K562 (cell line): Measurements from ENCODE around the gene TIMM17A. TPM values are rescaled to one million over a fixed set of nuclear protein-coding genes. Genes with fewer than 3 reads are reported as not detected.

Source experiments
- ADNP ChIP-seq: fragments of 200-800 bp; sonication (Bioruptor generic); IDR thresholded peaks from 2 replicates; pipeline ENCODE4 v1.6.1; 2016; ENCODE audit warnings: missing genetic modification characterization, missing compliant biosample characterization
- BCOR ChIP-seq: fragments of 450-650 bp; IDR thresholded peaks from 2 replicates; pipeline ENCODE4 v1.6.1; 2016
- BHLHE40 ChIP-seq: IDR thresholded peaks from 2 replicates; pipeline ENCODE4 v1.6.1; 2011; ENCODE audit warnings: low read length, improper control_type of control experiment
- CBFB ChIP-seq: sonication (generic); formaldehyde crosslinking; IDR thresholded peaks from 2 replicates; pipeline ENCODE4 v1.4.0; 2020; ENCODE audit warnings: mild to moderate bottlenecking, missing genetic modification reagents
- CREB1 ChIP-seq, 2 experiments: sonication (generic) in 1 of 2; formaldehyde crosslinking in 1 of 2; IDR thresholded peaks; 2 replicates each; pipeline versions ENCODE4 v1.6.1 to v1.8.0; 2012 to 2022; ENCODE audit warnings: inconsistent platforms in 1 of 2, mild to moderate bottlenecking in 1 of 2, missing genetic modification reagents in 1 of 2, moderate library complexity in 1 of 2
- EGR1 ChIP-seq: fragments of 450-650 bp; conservative IDR thresholded peaks from 2 replicates; pipeline ENCODE4 v1.6.1; 2017; ENCODE audit warnings: mild to moderate bottlenecking
- ELF1 ChIP-seq: fragments of 200-800 bp; sonication (Bioruptor generic); IDR thresholded peaks from 2 replicates; pipeline ENCODE4 v1.6.1; 2016; ENCODE audit warnings: missing genetic modification characterization, missing compliant biosample characterization
- GTF3C2 ChIP-seq: IDR thresholded peaks from 3 replicates; pipeline ENCODE4 v1.6.1; 2011; ENCODE audit warnings: borderline replicate concordance, mild to moderate bottlenecking, moderate library complexity; ENCODE audit not compliant: insufficient read length; ENCODE audit errors: extremely low read depth
- HDAC8 ChIP-seq: fragments of 450-650 bp; IDR thresholded peaks from 2 replicates; pipeline ENCODE4 v1.6.1; 2016; ENCODE audit warnings: mild to moderate bottlenecking, missing genetic modification characterization, moderate library complexity, missing compliant biosample characterization
- KDM5B ChIP-seq: fragments of 200-600 bp; sonication (generic); IDR thresholded peaks from 2 replicates; pipeline ENCODE4 v1.6.1; 2012; ENCODE audit warnings: low read depth, mild to moderate bottlenecking, moderate library complexity, low read length, control low read depth, inconsistent platforms; ENCODE audit not compliant: insufficient replicate concordance
- MECOM ChIP-seq: fragments of 250-450 bp; sonication (Bioruptor Pico); IDR thresholded peaks from 2 replicates; pipeline ENCODE4 v1.8.0; 2022; ENCODE audit warnings: inconsistent platforms
- NCOA1 ChIP-seq: fragments of 450-650 bp; IDR thresholded peaks from 2 replicates; pipeline ENCODE4 v1.6.1; 2016; ENCODE audit warnings: low read depth
- PHF20 ChIP-seq: fragments of 450-650 bp; IDR thresholded peaks from 2 replicates; pipeline ENCODE4 v1.6.1; 2018; ENCODE audit not compliant: partially characterized antibody
- RAD51 ChIP-seq: fragments of 450-650 bp; IDR thresholded peaks from 2 replicates; pipeline ENCODE4 v1.7.1; 2016; ENCODE audit warnings: low read depth, mild to moderate bottlenecking, borderline replicate concordance
- SMARCA5 ChIP-seq: fragments of 450-650 bp; IDR thresholded peaks from 2 replicates; pipeline ENCODE4 v1.6.1; 2016
- TFAM ChIP-seq: fragments of 250-450 bp; sonication (Bioruptor Pico); conservative IDR thresholded peaks from 2 replicates; pipeline ENCODE4 v1.5.0; 2021; ENCODE audit warnings: mild to moderate bottlenecking, moderate library complexity
- WHSC1 ChIP-seq: IDR thresholded peaks from one replicate; pipeline ENCODE4 v1.6.1; 2012; ENCODE audit warnings: low read length, control low read depth, inconsistent platforms
- ZNF133 ChIP-seq: fragments of 250-450 bp; sonication (Bioruptor Pico); IDR thresholded peaks from 2 replicates; pipeline ENCODE4 v1.4.0; 2020; ENCODE audit warnings: mild to moderate bottlenecking
- ZNF175 ChIP-seq: fragments of 200-800 bp; sonication (Bioruptor generic); IDR thresholded peaks from 2 replicates; pipeline ENCODE4 v1.6.1; 2016; ENCODE audit warnings: low read depth, mild to moderate bottlenecking, missing genetic modification characterization, missing compliant biosample characterization
- ZNF3 ChIP-seq: fragments of 250-450 bp; sonication (Bioruptor Pico); IDR thresholded peaks from 2 replicates; pipeline ENCODE4 v1.5.0; 2021; ENCODE audit warnings: mild to moderate bottlenecking, moderate library complexity
- ZNF512 ChIP-seq: IDR thresholded peaks from 2 replicates; pipeline ENCODE4 v1.6.1; 2016; ENCODE audit warnings: missing genetic modification characterization, missing compliant biosample characterization
- polyA plus RNA-seq, 8 experiments: library from polyadenylated mRNA; depleted of rRNA in 4 of 8; stranded (reverse) in 5 of 8; unstranded in 3 of 8; fragments of >200 nt; fragmentation: Nextera tagmentation in 2 of 8; fragmentation: Illumina TruSeq in 1 of 8; extraction: Ambion mirVana in 2 of 8; extraction: Trizol in 1 of 8; gene quantifications; 2 replicates each; pipeline versions ENCODE4 v1.2.1 to v1.2.3, GENCODE V29; 2011 to 2014; ENCODE audit warnings: inconsistent platforms in 1 of 8, missing spikeins in 1 of 8
- total RNA-seq, 7 experiments: library from RNA; depleted of rRNA in 6 of 7; stranded (reverse); fragments of >200 nt in 6 of 7; fragmentation: Illumina TruSeq in 2 of 7; extraction: Trizol in 2 of 7; gene quantifications; 2 replicates each; pipeline versions ENCODE4 v1.2.1 to v1.2.3, GENCODE V29; 2011 to 2021; ENCODE audit warnings: low replicate concordance in 1 of 7
- TF ChIP-seq, protein P1 (sequence below), 2 experiments: fragments of 450-650 bp; IDR thresholded peaks; 2 replicates each; pipeline ENCODE4 v1.6.1; 2016

The TIMM17A gene
- total and polyA plus RNA-seq, 9 of the 15 experiments (the other 6 are each of a cell fraction or from before 2014, with no cell fraction given), result 116 to 744 (median 180) TPM

GRCh38 chr1:201942129-201942495 lies 13.2 kb upstream of the TIMM17A start (continued):
- no peak for TF ChIP-seq ZNF175 (CRISPR knock-in tag)
- 0 out of 2 replicates have a peak, but pooled peaks have one; percentile 19 for TF ChIP-seq BHLHE40
- 0 out of 2 replicates have a peak, but pooled peaks have one; percentile 47 for TF ChIP-seq CBFB (CRISPR knock-in tag)
- no peak for TF ChIP-seq ZNF512 (tag)
- no peak for TF ChIP-seq ZNF133 (CRISPR knock-in tag)
- TF ChIP-seq PHF20, result peak; percentile 14
- peak; percentile 94 for TF ChIP-seq SMARCA5
- peak; percentile 75; the same call in 1 of the 2 replicates for TF ChIP-seq ZNF3 (CRISPR knock-in tag)
- TF ChIP-seq, protein P1, sequence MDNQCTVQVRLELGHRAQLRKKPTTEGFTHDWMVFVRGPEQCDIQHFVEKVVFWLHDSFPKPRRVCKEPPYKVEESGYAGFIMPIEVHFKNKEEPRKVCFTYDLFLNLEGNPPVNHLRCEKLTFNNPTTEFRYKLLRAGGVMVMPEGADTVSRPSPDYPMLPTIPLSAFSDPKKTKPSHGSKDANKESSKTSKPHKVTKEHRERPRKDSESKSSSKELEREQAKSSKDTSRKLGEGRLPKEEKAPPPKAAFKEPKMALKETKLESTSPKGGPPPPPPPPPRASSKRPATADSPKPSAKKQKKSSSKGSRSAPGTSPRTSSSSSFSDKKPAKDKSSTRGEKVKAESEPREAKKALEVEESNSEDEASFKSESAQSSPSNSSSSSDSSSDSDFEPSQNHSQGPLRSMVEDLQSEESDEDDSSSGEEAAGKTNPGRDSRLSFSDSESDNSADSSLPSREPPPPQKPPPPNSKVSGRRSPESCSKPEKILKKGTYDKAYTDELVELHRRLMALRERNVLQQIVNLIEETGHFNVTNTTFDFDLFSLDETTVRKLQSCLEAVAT (IDR thresholded peaks at IDR 0.05), result no peak
- TF ChIP-seq GTF3C2, result peak; percentile 66
- no peak for TF ChIP-seq KDM5B
- TF ChIP-seq HDAC8 (tag), result no peak
- TF ChIP-seq ELF1 (tag), result no peak
- no peak for TF ChIP-seq TFAM (CRISPR knock-in tag)
- peak; percentile 65; the same call in 1 of the 2 replicates for TF ChIP-seq ADNP (tag)
- no peak for TF ChIP-seq RAD51
- TF ChIP-seq NCOA1, result no peak
- no peak for TF ChIP-seq WHSC1
- TF ChIP-seq CREB1 (IDR thresholded peaks at IDR 0.05), result no peak
- no peak for TF ChIP-seq CREB1 (CRISPR knock-in tag; IDR thresholded peaks at IDR 0.05)
- no peak for TF ChIP-seq EGR1
- TF ChIP-seq MECOM (CRISPR knock-in tag), result no peak
- TF ChIP-seq BCOR, result peak; percentile 97
